H1 (cell line): Measurements from ENCODE around the gene PIK3R5. TPM values are rescaled to one million over a fixed set of nuclear protein-coding genes. Genes with fewer than 3 reads are reported as not detected.

Experiments used
- CTCF ChIA-PET: fragments of 300-600 bp; sonication (Branson Sonifier 250); formaldehyde crosslinking; loops from one replicate; lab custom pipeline; 2021; ENCODE audit not compliant: partially characterized antibody; lab: Charles Lee
- POLR2A ChIA-PET: fragments of 300-600 bp; sonication (Branson Sonifier 250); formaldehyde crosslinking; loops from one replicate; lab custom pipeline; 2021; ENCODE audit warnings: inconsistent platforms; ENCODE audit not compliant: partially characterized antibody; lab: Charles Lee
- DNase-seq, 2 experiments: peaks; one replicate each; pipeline versions ENCODE4 v3.0.0 to v3.0.0-alpha.2; 2010 to 2022; ENCODE audit warnings: low spot score in 2 of 2, low read depth in 1 of 2, mixed read lengths in 1 of 2
- FAIRE-seq: peaks from 2 replicates; lab custom pipeline; 2011; peaks lifted over from hg19 to GRCh38; lab: Jason Lieb, UNC
- H2AFZ ChIP-seq: 2 replicates; pipeline ENCODE4 v1.8.1; 2012; ENCODE audit warnings: low read length, inconsistent platforms
- H2AK5ac ChIP-seq: 2 replicates; pipeline ENCODE4 v1.6.1; 2013; ENCODE audit warnings: low read depth, low read length
- H2BK120ac ChIP-seq: replicated peaks from 2 replicates; pipeline ENCODE3; 2013; ENCODE audit warnings: low read depth, low read length, inconsistent platforms
- H2BK12ac ChIP-seq: 2 replicates; pipeline ENCODE4 v1.6.1; 2013; ENCODE audit warnings: low read depth, low read length
- H2BK15ac ChIP-seq: 2 replicates; pipeline ENCODE4 v1.6.1; 2013; ENCODE audit warnings: low read length
- H2BK20ac ChIP-seq: 2 replicates; pipeline ENCODE4 v1.6.1; 2013; ENCODE audit warnings: low read length
- H2BK5ac ChIP-seq: 2 replicates; pipeline ENCODE4 v1.6.1; 2013; ENCODE audit warnings: low read depth, low read length
- H3K14ac ChIP-seq: 2 replicates; pipeline ENCODE4 v1.6.1; 2013; ENCODE audit warnings: inconsistent platforms; ENCODE audit not compliant: insufficient read length
- H3K18ac ChIP-seq: 2 replicates; pipeline ENCODE4 v1.6.1; 2013; ENCODE audit warnings: low read length; ENCODE audit errors: extremely low read depth
- H3K23ac ChIP-seq: 2 replicates; pipeline ENCODE4 v1.6.1; 2013; ENCODE audit warnings: inconsistent platforms; ENCODE audit not compliant: insufficient read length
- H3K23me2 ChIP-seq: 2 replicates; pipeline ENCODE4 v1.6.1; 2013; ENCODE audit warnings: low read depth, low read length
- H3K27ac ChIP-seq: 2 replicates; pipeline ENCODE4 v1.6.1; 2011; ENCODE audit warnings: low read depth, low read length, inconsistent platforms
- H3K27me3 ChIP-seq, 4 experiments: replicated peaks in 1 of 4; 1 replicate in 1 of 4; 2 replicates in 3 of 4; pipeline versions ENCODE4 v1.6.1 to v1.8.1; 2011 to 2013; ENCODE audit warnings: low read length in 3 of 4, mild to moderate bottlenecking in 3 of 4, inconsistent platforms in 2 of 4, mixed read lengths in 2 of 4, moderate library complexity in 1 of 4; ENCODE audit not compliant: control insufficient read depth in 3 of 4, insufficient read depth in 3 of 4; ENCODE audit errors: extremely low read depth in 1 of 4
- H3K36me3 ChIP-seq, 4 experiments: 2 replicates each; pipeline versions ENCODE4 v1.6.1 to v1.8.1; 2011 to 2013; ENCODE audit warnings: mild to moderate bottlenecking in 4 of 4, low read length in 3 of 4, moderate library complexity in 2 of 4, control low read depth in 1 of 4, inconsistent platforms in 1 of 4; ENCODE audit not compliant: insufficient read depth in 4 of 4, control insufficient read depth in 2 of 4
- H3K4ac ChIP-seq: replicated peaks from 2 replicates; pipeline ENCODE3; 2013; ENCODE audit warnings: low read length, low read depth, mixed read lengths, inconsistent platforms; ENCODE audit not compliant: insufficient read length
- H3K4me1 ChIP-seq, 4 experiments: replicated peaks in 1 of 4; 1 replicate in 1 of 4; 2 replicates in 3 of 4; pipeline versions ENCODE4 v1.6.1 to v1.8.1; 2011 to 2013; ENCODE audit warnings: low read length in 3 of 4, inconsistent platforms in 2 of 4, mixed read lengths in 1 of 4; ENCODE audit not compliant: insufficient read depth in 4 of 4, control insufficient read depth in 3 of 4
- H3K4me2 ChIP-seq, 2 experiments: 2 replicates each; pipeline versions ENCODE4 v1.6.1 to v1.8.1; 2011 to 2013; ENCODE audit warnings: low read depth in 2 of 2, low read length in 2 of 2, control low read depth in 1 of 2, inconsistent platforms in 1 of 2, mild to moderate bottlenecking in 1 of 2; ENCODE audit not compliant: insufficient read depth in 1 of 2
- H3K4me3 ChIP-seq, 4 experiments: fragments of 200-600, 300-600 bp in 1 of 4; sonication (generic), shearing (Covaris generic), sonication (Bioruptor Twin) in 1 of 4; 2 replicates each; pipeline versions ENCODE4 v1.5.1 to v1.8.1; 2011 to 2016; ENCODE audit warnings: low read length in 4 of 4, low read depth in 3 of 4, control low read depth in 2 of 4, inconsistent platforms in 2 of 4, mild to moderate bottlenecking in 2 of 4, mixed read lengths in 1 of 4, moderate library complexity in 1 of 4; ENCODE audit not compliant: insufficient read depth in 2 of 4; ENCODE audit errors: extremely low read depth in 1 of 4
- H3K56ac ChIP-seq: replicated peaks from 2 replicates; pipeline ENCODE3; 2013; ENCODE audit warnings: low read depth, mild to moderate bottlenecking, mixed read lengths, low read length, inconsistent platforms; ENCODE audit not compliant: insufficient read length
- H3K79me1 ChIP-seq: 2 replicates; pipeline ENCODE4 v1.6.1; 2013; ENCODE audit warnings: low read depth, low read length, control low read depth
- H3K79me2 ChIP-seq, 2 experiments: 2 replicates each; pipeline versions ENCODE4 v1.6.1 to v1.8.1; 2012 to 2013; ENCODE audit warnings: low read length in 2 of 2, mild to moderate bottlenecking in 2 of 2, inconsistent platforms in 1 of 2; ENCODE audit not compliant: insufficient read depth in 2 of 2, control insufficient read depth in 1 of 2
- H3K9ac ChIP-seq, 4 experiments: replicated peaks in 1 of 4; 1 replicate in 1 of 4; 2 replicates in 3 of 4; pipeline versions ENCODE4 v1.6.1 to v1.8.1; 2011 to 2013; ENCODE audit warnings: low read depth in 3 of 4, low read length in 3 of 4, control low read depth in 2 of 4, mild to moderate bottlenecking in 2 of 4, moderate library complexity in 2 of 4, inconsistent platforms in 1 of 4; ENCODE audit errors: extremely low read depth in 1 of 4
- H3K9me3 ChIP-seq, 2 experiments: 2 replicates each; pipeline versions ENCODE4 v1.6.1 to v1.8.1; 2012 to 2013; ENCODE audit warnings: mild to moderate bottlenecking in 2 of 2, moderate library complexity in 2 of 2, control low read depth in 1 of 2, inconsistent platforms in 1 of 2, low read depth in 1 of 2, low read length in 1 of 2, mixed read lengths in 1 of 2; ENCODE audit not compliant: insufficient read depth in 2 of 2
- H4K20me1 ChIP-seq, 2 experiments: replicated peaks in 1 of 2; 2 replicates each; pipeline versions ENCODE3 to v1.8.1; 2011 to 2013; ENCODE audit warnings: inconsistent platforms in 2 of 2, low read length in 2 of 2, mild to moderate bottlenecking in 1 of 2; ENCODE audit not compliant: insufficient read depth in 2 of 2, control insufficient read depth in 1 of 2
- H4K5ac ChIP-seq: 2 replicates; pipeline ENCODE4 v1.6.1; 2013; ENCODE audit warnings: low read length, low read depth, mixed read lengths, inconsistent platforms; ENCODE audit not compliant: insufficient read length
- H4K8ac ChIP-seq: 2 replicates; pipeline ENCODE4 v1.8.0; 2013; ENCODE audit warnings: mild to moderate bottlenecking, moderate library complexity, low read length, inconsistent platforms; ENCODE audit not compliant: insufficient read depth; ENCODE audit errors: extremely low read depth
- H4K91ac ChIP-seq: replicated peaks from 2 replicates; pipeline ENCODE3; 2013; ENCODE audit warnings: low read length, mixed read lengths, inconsistent platforms; ENCODE audit not compliant: insufficient read length
- EGR1 ChIP-seq: IDR thresholded peaks from 2 replicates; pipeline ENCODE4 v1.6.1; 2011; ENCODE audit warnings: low read depth, low read length, borderline replicate concordance
- JUN ChIP-seq: IDR thresholded peaks from 2 replicates; pipeline ENCODE4 v1.6.1; 2011; ENCODE audit warnings: low read depth, mild to moderate bottlenecking, improper control_type of control experiment, low read length
- MAFK ChIP-seq: IDR thresholded peaks from 2 replicates; pipeline ENCODE4 v1.6.1; 2012; ENCODE audit warnings: low read depth, mild to moderate bottlenecking, improper control_type of control experiment, low read length
- POLR2A ChIP-seq, 2 experiments: IDR thresholded peaks; 1 replicate in 1 of 2; 2 replicates in 1 of 2; pipeline ENCODE4 v1.6.1; 2011; ENCODE audit warnings: low read depth in 2 of 2, low read length in 2 of 2, mild to moderate bottlenecking in 2 of 2; ENCODE audit errors: control extremely low read depth in 1 of 2
- SAP30 ChIP-seq: fragments of 300-600 bp; sonication (generic); IDR thresholded peaks from 2 replicates; pipeline ENCODE4 v1.7.1; 2012; ENCODE audit warnings: low read length, moderate library complexity, mild to moderate bottlenecking, inconsistent platforms; ENCODE audit not compliant: insufficient read depth, insufficient replicate concordance
- SIX5 ChIP-seq: IDR thresholded peaks from 2 replicates; pipeline ENCODE4 v1.6.1; 2011; ENCODE audit warnings: mild to moderate bottlenecking, low read depth, low read length
- SP4 ChIP-seq: IDR thresholded peaks from 2 replicates; pipeline ENCODE4 v1.6.1; 2012; ENCODE audit warnings: low read length, inconsistent platforms
- WGBS, 2 experiments: shearing (Covaris generic) in 1 of 2; methylation state at CpG; one replicate each; pipeline versions ENCODE4 v1.1.6 to v1.1.7; 2013 to 2015; ENCODE audit warnings: low lambda C conversion rate in 2 of 2, mixed read lengths in 2 of 2, inconsistent platforms in 1 of 2, low coverage in 1 of 2, missing lambda C conversion rate in 1 of 2; ENCODE audit not compliant: insufficient replicate concordance in 2 of 2, insufficient coverage in 1 of 2, insufficient read length in 1 of 2; ENCODE audit errors: extremely low coverage in 1 of 2, missing lambda C conversion rate in 1 of 2; 5-methylcytosine and 5-hydroxymethylcytosine counted together
- polyA plus RNA-seq, 7 experiments: library from polyadenylated mRNA; depleted of rRNA in 3 of 7; stranded (reverse) in 5 of 7; unstranded in 2 of 7; fragments of >200 nt in 5 of 7; fragments of 200-250 nt in 2 of 7; gene quantifications; 1 replicate in 5 of 7; 2 replicates in 1 of 7; 4 replicates in 1 of 7; pipeline versions ENCODE4 v1.2.1 to v1.2.3, GENCODE V29; 2011 to 2013; ENCODE audit warnings: missing spikeins in 2 of 7, mixed read lengths in 2 of 7
- total RNA-seq: library from RNA; stranded (reverse); fragmentation: NEBNext Ultra II Directional; extraction: Animal tissue kit (Norgen Biotek cat#: 25700); gene quantifications from 2 replicates; pipeline ENCODE4 v1.2.1, GENCODE V29; 2021

Gene PIK3R5
- total and polyA plus RNA-seq, 2 of the 8 experiments (the other 6 are each of a cell fraction or from before 2014, with no cell fraction given), result 2.7 to 4.3 TPM

DNA sequence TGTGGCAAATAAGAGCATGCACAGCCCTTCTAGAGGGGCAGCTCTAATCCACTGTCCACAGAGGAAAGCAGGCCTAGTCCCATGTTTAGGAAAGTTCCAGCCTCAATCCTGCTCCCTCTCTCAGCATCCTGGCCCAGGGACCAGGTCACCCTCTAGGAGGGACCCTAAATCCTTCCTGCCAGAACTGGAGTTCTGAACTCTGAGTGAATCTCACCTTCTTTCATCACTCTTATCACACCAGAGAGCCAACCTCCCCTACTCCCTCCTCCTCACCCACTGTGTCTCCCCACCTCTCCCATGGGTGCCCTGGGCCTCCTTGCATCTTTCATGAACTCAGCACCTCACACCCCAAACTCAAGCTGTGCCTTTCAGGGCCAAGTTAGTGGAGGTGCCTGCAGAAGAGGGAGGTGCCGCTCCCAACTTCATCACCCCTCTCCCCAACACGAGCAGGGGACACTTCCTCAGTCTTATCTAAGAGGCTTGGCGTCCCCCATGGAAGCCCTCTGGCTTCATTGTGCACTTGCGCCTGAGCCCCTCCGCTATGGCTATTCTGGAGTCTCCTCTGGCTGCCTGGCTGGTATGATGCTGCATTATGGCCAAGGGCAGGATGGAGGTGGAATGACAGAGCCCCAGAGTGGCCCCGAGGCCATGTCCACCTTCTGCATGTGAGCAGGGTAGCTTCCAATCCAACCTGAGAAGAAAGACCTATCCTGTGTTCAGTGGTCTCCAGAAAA, 129.7 kb downstream of the PIK3R5 start:
- Histone ChIP-seq H3K4ac (no peak overlapping the region), H3K4me1 (peaks cover 0 to 5% (median 4%) of the 10 kb centered on the region in 4 experiments; a peak in 6 of 7 replicates), H4K91ac (no peak overlapping the region), H4K8ac (no peak overlapping the region), H4K5ac (no peak overlapping the region), H2AK5ac (no peak overlapping the region; the same call in 1 of the 2 replicates), H2BK120ac (no peak overlapping the region), H3K18ac (no peak overlapping the region), H3K79me1 (no peaks in the 10 kb centered on the region), H2BK20ac (no peak overlapping the region), H3K4me2 (no peak overlapping the region), H3K56ac (no peak overlapping the region), H3K23me2 (peaks cover 2% of the 10 kb centered on the region; the same call in 1 of the 2 replicates), H2BK5ac (no peak overlapping the region), H3K4me3 (no peak overlapping the region), H4K20me1 (no peaks in the 10 kb centered on the region), H3K36me3 (no peaks in the 10 kb centered on the region), H3K14ac (no peak overlapping the region), H2BK15ac (0 out of 2 replicates have a peak overlapping the region, but pooled peaks have one; percentile 16), H3K9ac (no peak overlapping the region), H3K23ac (no peak overlapping the region), H3K27ac (no peak overlapping the region), H2AFZ (no peak overlapping the region), H2BK12ac (no peak overlapping the region), H3K27me3 (no peaks in the 10 kb centered on the region), H3K9me3 (no peaks in the 10 kb centered on the region), H3K79me2 (no peaks in the 10 kb centered on the region)
- CTCF ChIA-PET, result interaction anchor here (0.8 to 3.5 kb wide), 7 partner anchors 8 to 58 kb away, joined by 3 to 18 read pairs (median 4); no protein-coding TSS in a partner anchor
- POLR2A ChIA-PET, result interaction anchor here (1.1 to 1.4 kb wide), 3 partner anchors 11 to 229 kb away, joined by 3 to 4 read pairs (median 3); no protein-coding TSS in a partner anchor
- FAIRE-seq (no peak), DNase-seq (peak in 1 of 2 experiments; percentile 34)
- TF ChIP-seq SAP30 (no peak), EGR1 (no peak), JUN (no peak), SIX5 (no peak), MAFK (no peak), SP4 (no peak), POLR2A (IDR thresholded peaks at IDR 0.05; ENCODE audit: control extremely low read depth in 1 of 2, low read depth in 2 of 2, low read length in 2 of 2) (no peak)
- 75% methylated on average over 6 of the region's 6 CpGs; no CpG with 5 or more reads in 1 of the 2 experiments for WGBS, 2 experiments
